NCI-H2081 (cell line): ENCODE measurements around the gene SLC6A7.

ENCODE experiments used
- DNase-seq, 2 experiments: peaks; one replicate each; lab custom pipeline; 2025; lab: John Stamatoyannopoulos, UW

Gene SLC6A7

GRCh38 chr5:150189728-150190502 is at the start of gene SLC6A7:
Gene SLC6A7 (plus strand): TSS chr5:150190062. CDS start chr5:150190328, 266 bp downstream.
- DNase-seq = no peak

DNA sequence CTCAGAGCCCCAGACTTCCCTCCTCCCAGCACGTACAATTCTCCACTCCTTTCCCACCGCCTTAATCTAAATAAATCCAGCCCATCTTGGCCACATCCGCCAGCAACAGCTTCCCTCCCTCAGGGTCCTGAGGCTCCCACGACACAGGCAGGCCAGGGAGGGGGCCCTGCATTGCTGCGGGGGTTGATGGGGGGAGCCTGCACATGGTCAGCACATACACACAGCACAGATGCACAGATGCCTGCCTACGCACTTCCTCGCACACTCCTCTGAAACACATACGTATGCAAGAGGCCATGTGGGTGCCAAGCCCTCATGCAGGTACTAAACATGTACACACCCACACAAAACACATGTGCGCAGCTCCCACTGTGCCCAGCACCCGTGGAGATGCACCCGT is 49.0 kb upstream of the SLC6A7 start:
- DNase-seq = no peak

DNA sequence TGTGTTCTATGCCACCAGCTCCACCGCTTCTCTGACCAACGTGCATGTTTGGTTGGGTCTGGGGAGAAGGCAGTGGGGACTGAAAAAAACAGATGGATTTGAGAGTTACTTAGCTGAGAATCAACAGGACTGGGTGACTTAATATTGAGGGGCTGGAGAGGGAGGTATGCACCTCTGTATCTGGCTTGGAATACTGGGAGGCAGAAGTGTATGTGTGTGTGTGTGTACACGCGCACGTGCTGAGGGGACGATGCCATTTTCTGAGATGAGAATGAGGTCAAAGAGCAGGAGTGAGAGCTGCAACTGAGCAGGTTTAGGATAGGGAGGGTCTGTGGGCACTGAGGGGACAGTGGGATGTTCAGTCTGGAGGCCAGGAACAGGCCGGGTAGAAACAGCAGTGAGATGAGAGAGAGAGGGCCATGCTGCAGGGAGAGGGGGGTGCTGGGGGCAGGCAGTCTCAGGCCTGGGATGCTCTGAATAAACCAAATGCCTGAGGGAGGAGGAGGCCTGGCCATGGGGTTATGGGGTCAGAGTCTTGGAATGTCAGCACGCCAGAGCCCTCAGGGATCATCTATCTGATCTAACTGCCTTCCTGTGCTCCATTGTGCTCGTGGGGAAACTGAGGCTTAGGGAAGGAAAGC is 48.2 kb upstream of the SLC6A7 start:
- DNase-seq = no peak

- DNase-seq = no peak
Measured at GRCh38 chr5:150142185-150142958, 47.5 kb upstream of the SLC6A7 start.

DNA sequence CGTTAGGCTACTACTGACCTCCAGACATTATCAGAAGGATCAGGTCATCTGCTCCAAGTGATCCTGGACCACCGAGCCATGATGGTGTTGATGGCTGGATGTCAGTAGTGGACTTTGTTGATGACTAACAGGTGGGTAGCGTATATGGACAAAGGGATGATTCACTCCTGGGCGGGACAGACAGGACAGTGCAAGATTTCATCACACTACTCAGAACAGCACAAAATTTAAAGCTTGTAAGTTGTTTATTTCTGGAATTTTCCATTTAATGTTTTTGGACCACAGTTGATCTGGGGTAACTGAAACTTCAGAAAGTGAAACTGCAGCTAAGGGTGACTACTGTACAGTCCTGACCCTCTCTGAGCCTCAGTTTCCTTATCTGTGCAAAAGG is 46.9 kb upstream of the SLC6A7 start:
- DNase-seq = no peak

DNA sequence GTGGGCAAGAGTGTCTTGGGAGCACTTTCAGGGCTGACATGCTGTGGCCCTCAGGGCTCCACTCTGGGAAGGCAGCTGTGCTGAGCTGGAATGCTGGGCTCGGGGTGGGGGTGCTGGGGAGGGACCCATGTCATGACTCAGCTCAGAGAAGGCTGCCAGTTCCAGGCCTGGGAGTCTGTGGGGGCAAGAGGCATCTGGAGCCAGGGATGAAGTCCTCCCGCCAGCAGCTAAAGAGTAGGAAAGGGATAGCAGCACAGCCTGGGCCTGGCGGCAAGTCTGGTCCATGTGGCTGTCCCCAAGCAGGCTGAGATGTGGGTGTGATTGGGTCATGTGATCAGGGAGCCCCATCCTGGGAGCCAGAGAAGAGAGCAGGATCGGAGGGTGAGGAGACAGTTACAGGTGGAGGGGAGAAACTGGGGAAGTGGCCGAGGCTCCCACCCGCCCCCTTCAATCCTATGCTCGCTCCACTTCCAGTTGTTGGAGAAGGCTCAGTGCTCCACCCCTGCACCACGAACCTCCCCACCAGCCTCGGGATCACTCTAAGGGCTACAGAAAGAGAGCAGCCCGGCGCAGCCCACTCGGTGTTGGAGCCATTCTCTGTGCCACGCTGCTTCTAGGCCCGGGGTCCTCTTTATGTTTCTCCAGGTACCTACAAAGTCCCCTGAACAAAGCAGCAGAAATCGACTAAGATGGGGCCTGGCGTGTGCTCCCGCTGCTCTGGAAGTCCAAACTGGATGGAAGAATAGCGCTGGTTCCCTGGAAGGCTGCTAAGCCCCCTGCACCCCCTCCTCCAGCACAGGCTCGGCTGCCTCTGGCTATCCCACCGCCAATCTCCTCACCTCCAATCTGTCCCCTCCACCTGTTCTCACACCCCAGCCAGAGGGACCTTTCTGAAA is 46.3 kb upstream of the SLC6A7 start:
- no peak for DNase-seq

GRCh38 chr5:150144246-150144801 is 45.5 kb upstream of the SLC6A7 start:
- DNase-seq = no peak

- no peak for DNase-seq
Measured at GRCh38 chr5:150144879-150145278, 45.0 kb upstream of the SLC6A7 start.

- DNase-seq = no peak
Measured at GRCh38 chr5:150146235-150146634, 43.6 kb upstream of the SLC6A7 start.

GRCh38 chr5:150146862-150147601 is 42.8 kb upstream of the SLC6A7 start:
- no peak for DNase-seq

GRCh38 chr5:150147670-150148069 is 42.2 kb upstream of the SLC6A7 start:
- no peak for DNase-seq

DNA sequence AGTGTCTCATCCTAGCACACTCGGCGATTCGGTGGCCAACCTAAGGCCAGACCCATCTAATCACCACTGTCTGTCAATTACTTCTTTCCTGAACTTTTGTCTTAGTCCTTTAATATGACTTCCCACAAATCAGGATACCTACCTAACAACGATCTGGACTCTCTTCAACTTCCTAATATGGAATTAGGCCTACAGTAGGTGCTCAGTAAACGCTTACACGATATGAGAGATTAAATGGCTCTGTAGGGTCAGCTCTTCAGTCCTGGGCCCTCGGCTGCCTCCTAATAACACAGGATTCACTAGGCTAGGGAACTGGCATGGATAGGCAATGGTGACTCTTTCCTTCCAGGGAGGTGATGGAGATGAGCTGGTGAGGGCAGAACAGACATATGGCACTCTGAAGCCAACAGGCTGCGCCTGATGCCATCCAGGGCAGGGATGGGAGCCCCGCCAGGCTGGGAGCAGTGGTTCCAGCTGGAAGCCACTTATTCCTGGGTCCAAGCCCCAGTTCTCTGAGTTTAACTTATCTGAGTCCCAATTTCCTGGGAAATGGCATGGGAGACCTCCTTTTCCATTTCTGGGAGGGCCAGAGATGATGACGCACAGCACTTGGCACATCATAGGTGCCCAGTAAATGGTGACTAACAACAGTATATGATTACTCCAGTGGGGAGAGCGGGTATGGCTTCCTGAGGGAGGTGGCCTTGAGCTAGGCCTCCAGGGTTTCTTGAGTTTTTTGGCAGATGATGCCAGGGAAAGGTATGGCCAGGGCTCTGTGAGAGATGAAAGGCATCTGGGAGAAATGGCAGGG is 41.5 kb upstream of the SLC6A7 start:
- DNase-seq = no peak

DNA sequence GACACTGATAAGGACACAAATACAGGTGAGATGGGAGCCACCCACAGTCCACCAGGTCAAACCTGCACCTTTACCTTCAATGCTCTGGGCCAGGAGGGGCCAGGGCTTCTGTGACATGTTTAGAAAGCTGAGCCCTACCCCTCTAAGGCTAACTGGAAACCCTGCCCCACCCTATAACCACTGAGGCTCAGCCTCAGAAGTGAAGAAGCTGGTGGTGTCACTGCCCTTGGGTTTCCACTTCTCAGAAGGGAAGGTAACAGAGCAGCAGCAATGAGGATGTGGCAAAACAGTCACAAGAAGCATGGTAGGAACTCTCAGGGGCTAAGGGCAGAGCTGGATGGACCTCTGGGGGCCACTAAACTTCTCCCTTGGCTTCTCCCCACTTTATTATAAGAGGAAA is 40.2 kb upstream of the SLC6A7 start:
- no peak for DNase-seq

- no peak for DNase-seq
Measured at GRCh38 chr5:150152636-150153462, 37.0 kb upstream of the SLC6A7 start.

DNA sequence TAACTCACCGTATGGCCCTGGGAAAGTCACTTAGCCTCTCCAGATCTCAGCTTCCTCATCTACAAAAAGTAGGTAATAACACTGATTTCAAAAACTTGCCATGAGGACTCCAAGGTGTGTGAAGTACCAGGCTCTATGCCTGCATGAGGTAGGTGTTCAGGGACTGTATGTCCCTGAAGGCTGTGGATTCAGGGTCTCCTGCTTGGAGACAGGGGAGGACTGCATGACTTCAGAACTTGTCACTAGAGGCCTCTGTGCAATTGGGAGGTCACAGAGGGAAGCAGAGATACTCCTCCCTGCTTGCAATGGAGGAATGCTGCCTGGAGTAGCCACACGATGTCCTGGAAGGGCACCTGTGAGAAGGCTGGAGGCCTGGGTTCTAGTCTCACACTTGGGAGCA is 36.4 kb upstream of the SLC6A7 start:
- no peak for DNase-seq

- no peak for DNase-seq
Measured at GRCh38 chr5:150153957-150154617, 35.8 kb upstream of the SLC6A7 start.

DNA sequence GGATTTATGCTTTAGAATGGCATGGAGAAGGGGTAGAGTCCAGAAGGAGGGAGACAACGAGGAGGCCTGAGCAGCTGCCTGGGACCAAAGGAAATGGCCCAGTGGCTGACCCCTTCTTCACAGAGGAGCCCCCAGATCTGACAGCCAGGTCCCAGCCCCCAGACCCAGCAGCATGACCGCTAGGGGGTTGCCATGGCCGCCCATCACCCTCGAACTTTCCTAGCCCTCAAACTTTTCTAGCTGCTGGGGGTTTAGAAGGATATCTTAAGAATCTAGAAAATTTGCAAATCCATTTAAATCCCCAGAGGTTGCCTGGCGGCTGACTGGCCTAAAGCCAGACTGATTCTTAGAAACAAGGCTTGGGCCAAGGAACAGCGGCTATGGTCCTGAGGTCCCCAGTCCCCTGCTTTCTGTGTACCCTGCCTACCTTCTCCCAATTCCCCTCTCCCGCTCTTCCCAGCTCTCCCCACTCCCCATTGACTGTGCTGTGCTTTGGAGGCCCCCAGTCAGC is 35.2 kb upstream of the SLC6A7 start:
- DNase-seq = no peak
